ENCODE results near the gene AKNAD1. TPM values are rescaled to one million over a fixed set of nuclear protein-coding genes. Genes with fewer than 3 reads are reported as not detected.

Gene AKNAD1
- total RNA-seq, 1 donor from 2014 or later: not detected

GRCh38 chr1:108831225-108831624 lies 25.7 kb downstream of the AKNAD1 start:
- DNase-seq (ENCODE audit: low read depth, low spot score): peak; percentile 81

- DNase-seq (ENCODE audit: low read depth, low spot score): peak; percentile 87
Measured at GRCh38 chr1:108830119-108831008, 26.5 kb downstream of the AKNAD1 start.

- DNase-seq (ENCODE audit: low read depth, low spot score): no peak
Measured at GRCh38 chr1:108829498-108829916, 27.4 kb downstream of the AKNAD1 start.

GRCh38 chr1:108828074-108828961 lies 28.6 kb downstream of the AKNAD1 start:
- no peak for DNase-seq (ENCODE audit: low read depth, low spot score)

GRCh38 chr1:108826081-108826635 lies 30.7 kb downstream of the AKNAD1 start:
- DNase-seq (ENCODE audit: low read depth, low spot score): no peak

- DNase-seq (ENCODE audit: low read depth, low spot score): no peak
Measured at GRCh38 chr1:108824051-108824450, 32.8 kb downstream of the AKNAD1 start.

- no peak for DNase-seq (ENCODE audit: low read depth, low spot score)
Measured at GRCh38 chr1:108823632-108824031, 33.3 kb downstream of the AKNAD1 start.

GRCh38 chr1:108819878-108820277 lies 37.0 kb downstream of the AKNAD1 start:
- no peak for DNase-seq (ENCODE audit: low read depth, low spot score)

GRCh38 chr1:108817811-108818210 lies 39.1 kb downstream of the AKNAD1 start:
- DNase-seq (ENCODE audit: low read depth, low spot score): no peak

- DNase-seq (ENCODE audit: low read depth, low spot score): no peak
Measured at GRCh38 chr1:108817016-108817415, 39.9 kb downstream of the AKNAD1 start.

GRCh38 chr1:108816049-108816893 lies 40.6 kb downstream of the AKNAD1 start:
- peak; percentile 91 for DNase-seq (ENCODE audit: low read depth, low spot score)

- no peak for DNase-seq (ENCODE audit: low read depth, low spot score)
Measured at GRCh38 chr1:108815566-108815965, 41.3 kb downstream of the AKNAD1 start.

- DNase-seq (ENCODE audit: low read depth, low spot score): no peak
Measured at GRCh38 chr1:108814343-108815125, 42.4 kb downstream of the AKNAD1 start.

- no peak for DNase-seq (ENCODE audit: low read depth, low spot score)
Measured at GRCh38 chr1:108813326-108813725, 43.6 kb downstream of the AKNAD1 start.

- no peak for DNase-seq (ENCODE audit: low read depth, low spot score)
Measured at GRCh38 chr1:108811611-108812010, 45.3 kb downstream of the AKNAD1 start.

- DNase-seq (ENCODE audit: low read depth, low spot score): no peak
Measured at GRCh38 chr1:108808438-108808837, 48.5 kb downstream of the AKNAD1 start.

- DNase-seq (ENCODE audit: low read depth, low spot score): no peak
Measured at GRCh38 chr1:108803548-108803947, 53.3 kb downstream of the AKNAD1 start.

- no peak for DNase-seq (ENCODE audit: low read depth, low spot score)
Measured at GRCh38 chr1:108801101-108801500, 55.8 kb downstream of the AKNAD1 start.

- no peak for DNase-seq (ENCODE audit: low read depth, low spot score)
Measured at GRCh38 chr1:108799001-108799400, 57.9 kb downstream of the AKNAD1 start.

GRCh38 chr1:108792420-108792819 lies 64.5 kb downstream of the AKNAD1 start:
- DNase-seq (ENCODE audit: low read depth, low spot score): no peak

All from pulmonary artery endothelial cell (primary cell).